Muscle of leg (tissue), 11 donors: ENCODE data around the gene NEK10. TPM values are rescaled to one million over a fixed set of nuclear protein-coding genes. Genes with fewer than 3 reads are reported as not detected.

Experiments used
- DNase-seq: peaks from one replicate; pipeline ENCODE4 v3.0.0; 2013
- H3K27ac ChIP-seq: one replicate; pipeline ENCODE4 v1.5.1; 2013; ENCODE audit warnings: mild to moderate bottlenecking, low read length, control low read depth
- H3K27me3 ChIP-seq: one replicate; pipeline ENCODE4 v1.6.1; 2013; ENCODE audit warnings: low read length; ENCODE audit not compliant: control insufficient read depth, insufficient read depth
- H3K36me3 ChIP-seq: one replicate; pipeline ENCODE4 v1.6.1; 2013; ENCODE audit warnings: low read length; ENCODE audit not compliant: control insufficient read depth, insufficient read depth
- H3K4me1 ChIP-seq: one replicate; pipeline ENCODE4 v1.6.1; 2013; ENCODE audit warnings: low read length; ENCODE audit not compliant: control insufficient read depth, insufficient read depth
- H3K4me3 ChIP-seq: one replicate; pipeline ENCODE4 v1.5.1; 2013; ENCODE audit warnings: low read length, control low read depth
- H3K9me3 ChIP-seq: replicated peaks from 2 replicates; pipeline ENCODE4 v1.6.1; 2013; ENCODE audit warnings: low read depth, low read length; ENCODE audit not compliant: control insufficient read depth
- WGBS: methylation state at CpG from one replicate; pipeline ENCODE4 v1.1.5; 2013; ENCODE audit warnings: missing lambda C conversion rate; ENCODE audit not compliant: insufficient coverage; 5-methylcytosine and 5-hydroxymethylcytosine counted together
- polyA plus RNA-seq, 8 donors: library from polyadenylated mRNA; unstranded; fragments of 120-200 nt; gene quantifications; one replicate each; pipeline versions ENCODE4 v1.2.1 to v1.2.3, GENCODE V29; 2013; ENCODE audit warnings: inconsistent platforms in 1 of 8, low replicate concordance in 1 of 8; ENCODE audit not compliant: insufficient read length in 8 of 8, insufficient read depth in 1 of 8
- total RNA-seq: library from RNA; stranded (reverse); fragments of 120-200 nt; gene quantifications from one replicate; pipeline ENCODE4 v1.2.4, GENCODE V29; 2013

The NEK10 gene
- total and polyA plus RNA-seq, 9 donors, result 1.7 to 6.6 (median 3.3) TPM

DNA sequence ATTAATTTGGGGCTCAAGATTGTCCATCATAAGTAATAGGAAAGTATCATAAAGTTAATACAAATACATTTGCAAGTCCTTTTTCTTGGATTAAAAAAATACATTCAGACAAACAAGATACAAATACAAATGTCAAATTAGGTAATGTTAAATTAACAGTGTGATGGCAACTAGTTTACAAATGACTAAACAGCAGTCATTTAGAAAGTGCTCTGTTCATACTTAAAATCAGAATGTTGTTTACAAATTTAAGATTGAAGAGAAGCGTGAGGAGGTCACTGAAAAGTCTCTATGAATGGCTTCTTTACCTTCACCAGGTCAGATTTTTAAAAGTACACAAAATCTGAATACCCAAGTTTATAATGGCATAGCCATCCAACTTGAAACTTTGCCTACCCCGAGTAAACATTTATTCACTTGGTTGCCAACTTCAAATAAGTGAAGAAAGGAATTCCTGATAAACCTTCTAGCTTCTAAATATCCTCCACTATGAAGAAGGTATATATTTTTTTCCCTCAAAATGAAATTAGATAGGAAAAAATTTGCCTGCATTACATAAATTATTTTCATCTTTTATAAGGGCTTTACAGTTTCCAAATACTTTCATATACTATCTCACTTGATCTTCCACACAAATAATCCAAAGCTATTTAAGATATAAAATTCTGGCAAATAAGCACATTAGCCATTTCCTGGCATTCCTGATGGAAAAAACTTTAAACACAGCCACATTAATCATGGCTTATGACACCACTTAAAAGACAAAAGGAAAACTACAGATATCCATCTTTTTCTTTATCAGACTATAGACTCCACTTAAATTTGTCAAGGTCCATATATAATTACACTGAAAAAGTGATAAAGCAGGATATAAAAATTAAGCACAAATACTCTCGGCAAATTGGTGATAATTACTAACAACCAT is 11.5 kb upstream of the NEK10 start:
- DNase-seq, result peak; percentile 12
- peaks cover 8% of the 10 kb centered on the region for H3K36me3 ChIP-seq
- H3K9me3 ChIP-seq, result no peaks in the 10 kb centered on the region
- H3K4me3 ChIP-seq, result no peak overlapping the region
- WGBS, result no CpG with 5 or more reads among the region's 3 CpGs
- H3K27ac ChIP-seq, result no peak overlapping the region
- no peaks in the 10 kb centered on the region for H3K4me1 ChIP-seq
- H3K27me3 ChIP-seq, result no peaks in the 10 kb centered on the region

DNA sequence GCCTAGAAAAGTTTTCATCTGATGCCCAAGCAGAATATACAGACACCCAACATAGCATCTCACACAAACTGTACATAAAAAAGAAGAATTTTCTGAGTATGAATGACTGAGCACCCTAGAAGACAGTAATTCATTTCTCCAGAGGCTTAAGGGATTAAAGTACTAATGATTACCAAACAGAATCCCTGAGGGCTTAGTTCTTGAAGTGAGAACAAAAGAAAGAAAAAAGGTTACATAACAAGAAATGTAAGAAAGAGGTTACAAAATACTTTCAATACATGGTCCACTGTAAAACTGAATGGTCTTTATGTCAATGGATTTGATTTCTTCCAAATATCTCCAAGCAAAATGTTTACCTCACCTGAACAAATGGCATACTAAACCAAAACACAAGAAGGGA is 9.1 kb upstream of the NEK10 start:
- no peaks in the 10 kb centered on the region for H3K27me3 ChIP-seq
- no peak overlapping the region for H3K4me3 ChIP-seq
- H3K4me1 ChIP-seq, result no peaks in the 10 kb centered on the region
- H3K9me3 ChIP-seq, result no peaks in the 10 kb centered on the region
- H3K27ac ChIP-seq, result no peak overlapping the region
- H3K36me3 ChIP-seq, result peaks cover 5% of the 10 kb centered on the region
- no peak for DNase-seq

DNA sequence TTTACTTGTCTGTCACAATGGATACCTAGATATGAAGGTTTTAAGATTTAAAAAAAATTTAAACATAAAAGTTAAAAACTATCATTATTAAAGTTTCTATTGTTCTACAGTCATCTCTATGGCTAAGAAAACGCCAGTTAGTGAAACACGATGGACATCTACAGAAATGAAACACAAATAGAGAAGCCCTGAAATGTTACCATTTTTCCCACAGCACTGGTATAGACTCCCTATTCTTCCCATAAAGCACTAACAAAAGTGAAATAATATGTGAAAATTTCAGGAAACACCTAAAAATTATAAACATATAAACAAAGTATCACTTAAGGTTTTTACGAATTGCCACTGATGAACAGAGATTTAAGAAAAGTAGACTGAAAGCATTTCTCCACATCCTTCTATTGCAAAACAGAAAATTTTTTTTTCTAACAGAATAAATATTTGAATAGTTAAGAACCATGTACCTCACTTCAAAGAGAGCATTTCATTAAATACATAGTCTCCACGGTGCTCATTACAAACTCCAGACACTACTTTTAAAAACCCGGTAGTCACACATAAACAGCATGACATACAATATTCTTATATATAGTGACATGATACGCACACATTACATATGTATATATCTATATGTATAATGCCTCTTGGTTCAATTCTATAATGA is 7.1 kb upstream of the NEK10 start:
- H3K9me3 ChIP-seq, result no peaks in the 10 kb centered on the region
- no peak overlapping the region for H3K27ac ChIP-seq
- no peak for DNase-seq
- H3K4me3 ChIP-seq, result no peak overlapping the region
- no CpG with 5 or more reads among the region's 6 CpGs for WGBS
- no peaks in the 10 kb centered on the region for H3K36me3 ChIP-seq
- no peaks in the 10 kb centered on the region for H3K27me3 ChIP-seq
- H3K4me1 ChIP-seq, result no peaks in the 10 kb centered on the region

DNA sequence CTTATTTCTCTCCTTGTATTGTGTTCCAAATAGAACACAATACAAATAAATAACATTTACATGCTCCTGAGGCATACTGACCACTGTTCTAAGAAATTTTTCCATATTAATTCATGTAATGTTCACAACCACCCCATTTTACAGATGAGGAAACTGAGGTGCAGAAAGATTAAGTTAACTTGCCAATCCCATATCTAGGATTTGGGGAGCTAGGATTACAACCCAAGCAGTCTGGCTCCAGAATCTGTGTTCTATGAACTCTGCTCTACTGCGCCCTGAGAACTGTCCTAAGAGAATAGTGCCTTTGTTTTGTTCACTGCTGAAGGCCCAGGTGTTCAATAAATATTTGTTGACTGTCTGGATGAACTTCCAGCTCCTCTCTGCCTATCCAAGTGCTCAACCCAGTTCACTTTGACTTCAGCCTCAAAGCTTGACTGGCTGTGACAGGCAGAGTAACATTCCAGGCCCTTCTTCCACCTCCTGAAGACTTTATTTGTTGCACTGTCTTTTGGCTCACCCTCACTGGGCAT is 3.1 kb downstream of the NEK10 start:
- Histone ChIP-seq H3K36me3 (no peaks in the 10 kb centered on the region), H3K4me3 (no peak overlapping the region), H3K27ac (no peak overlapping the region), H3K27me3 (no peaks in the 10 kb centered on the region), H3K9me3 (no peaks in the 10 kb centered on the region), H3K4me1 (peaks cover 5% of the 10 kb centered on the region)
- WGBS, result no CpG with 5 or more reads among the region's 1 CpG
- DNase-seq, result no peak

DNA sequence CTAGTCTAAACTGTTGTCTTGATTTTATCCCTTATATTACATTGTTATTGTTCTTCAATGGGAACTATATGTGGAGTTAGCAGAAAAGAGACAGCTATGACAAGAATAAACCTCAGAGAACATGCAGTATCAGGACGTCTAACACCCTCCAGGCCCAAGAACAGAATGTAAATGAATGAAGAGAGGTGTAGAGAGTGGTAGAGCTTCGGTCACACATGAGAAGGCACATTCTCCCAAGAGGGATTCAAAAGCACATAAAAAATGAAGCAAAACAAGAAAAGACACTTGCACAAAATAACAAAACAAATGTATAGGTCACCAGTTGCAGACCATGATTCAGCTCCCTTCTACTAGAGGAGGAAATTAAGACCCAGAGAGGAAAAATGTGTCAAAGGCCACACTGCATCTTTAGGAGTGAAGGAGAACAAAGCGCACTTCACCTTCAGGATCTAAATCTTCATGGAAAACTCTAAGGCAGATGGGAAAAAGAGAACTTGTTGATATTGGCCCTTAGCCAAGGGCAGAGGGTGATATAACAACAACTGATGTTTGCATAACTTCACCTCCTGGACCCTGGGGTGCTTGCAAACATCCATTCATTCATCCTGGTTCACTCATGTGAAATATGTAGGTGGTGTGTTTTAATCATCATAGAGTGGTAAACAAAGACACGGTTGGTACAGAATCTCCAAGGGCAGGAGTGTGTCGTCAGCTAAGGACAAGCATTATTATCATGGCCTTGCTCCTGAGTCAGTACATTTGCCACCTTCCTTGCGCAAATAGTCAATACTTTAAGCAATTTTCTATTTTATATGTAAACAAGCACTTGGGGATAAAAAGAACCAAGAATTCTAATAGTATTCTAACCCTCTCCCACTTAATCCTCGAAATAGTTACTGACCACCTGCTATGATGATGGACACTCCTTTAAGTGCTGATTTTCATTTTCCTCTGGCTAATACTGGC is 8.8 kb downstream of the NEK10 start:
- Histone ChIP-seq H3K27ac (no peak overlapping the region), H3K4me1 (no peaks in the 10 kb centered on the region), H3K27me3 (no peaks in the 10 kb centered on the region), H3K4me3 (no peak overlapping the region), H3K9me3 (no peaks in the 10 kb centered on the region), H3K36me3 (no peaks in the 10 kb centered on the region)
- no CpG with 5 or more reads among the region's 7 CpGs for WGBS
- peak; percentile 37 for DNase-seq

DNA sequence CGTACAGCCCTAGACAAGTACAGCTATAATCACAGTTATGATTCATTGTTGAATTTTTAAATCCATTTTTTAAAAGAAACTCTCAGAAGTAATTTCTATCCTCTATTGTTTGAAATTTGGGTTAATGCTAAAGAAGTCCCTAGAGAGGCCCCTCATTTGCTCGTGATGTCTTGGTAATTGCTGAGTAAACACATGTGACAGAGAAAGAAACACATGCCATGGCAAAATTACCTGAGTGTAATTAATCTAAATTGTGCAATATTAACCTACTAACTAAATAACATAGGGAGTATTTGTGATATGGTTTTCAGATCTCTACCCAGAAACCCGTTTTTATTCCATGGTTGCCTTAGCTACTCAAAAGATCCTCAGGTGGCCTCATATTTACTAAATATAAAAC is 10.8 kb downstream of the NEK10 start:
- no CpG with 5 or more reads among the region's 3 CpGs for WGBS
- no peak overlapping the region for H3K4me3 ChIP-seq
- DNase-seq, result no peak
- no peaks in the 10 kb centered on the region for H3K9me3 ChIP-seq
- H3K36me3 ChIP-seq, result no peaks in the 10 kb centered on the region
- no peaks in the 10 kb centered on the region for H3K27me3 ChIP-seq
- peaks cover 5% of the 10 kb centered on the region for H3K4me1 ChIP-seq
- H3K27ac ChIP-seq, result no peak overlapping the region

DNA sequence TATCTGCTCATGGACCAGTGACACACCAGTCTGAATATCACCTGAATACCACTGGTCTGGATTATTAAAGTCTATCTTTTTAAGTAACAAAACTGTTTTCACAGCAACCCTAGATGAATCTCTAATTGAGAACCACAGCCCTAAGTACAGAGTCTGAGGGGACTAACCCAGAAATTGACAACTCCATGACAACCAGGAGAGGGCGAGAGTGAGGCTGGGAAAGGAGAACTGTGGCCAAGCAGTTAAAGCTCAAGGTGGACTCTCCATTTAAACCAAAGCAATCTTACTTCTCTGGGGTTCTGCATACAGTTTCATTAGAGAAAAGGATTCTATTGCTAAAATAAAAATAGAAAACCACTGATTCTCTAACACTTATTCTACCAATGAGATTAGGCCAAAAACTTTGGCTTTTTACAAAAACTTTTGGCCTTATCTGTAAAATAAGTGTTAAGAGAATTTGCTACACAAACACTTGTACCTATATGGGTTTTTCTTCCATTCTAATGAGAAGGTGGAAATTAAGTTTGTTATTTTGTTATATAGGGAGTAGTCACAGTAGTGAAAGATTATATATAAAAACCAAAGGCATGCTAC is 11.4 kb downstream of the NEK10 start:
- Histone ChIP-seq H3K27ac (no peak overlapping the region), H3K9me3 (no peaks in the 10 kb centered on the region), H3K27me3 (no peaks in the 10 kb centered on the region), H3K36me3 (no peaks in the 10 kb centered on the region), H3K4me3 (no peak overlapping the region), H3K4me1 (peaks cover 5% of the 10 kb centered on the region)
- DNase-seq, result peak; percentile 48
- no CpG with 5 or more reads among the region's 1 CpG for WGBS

DNA sequence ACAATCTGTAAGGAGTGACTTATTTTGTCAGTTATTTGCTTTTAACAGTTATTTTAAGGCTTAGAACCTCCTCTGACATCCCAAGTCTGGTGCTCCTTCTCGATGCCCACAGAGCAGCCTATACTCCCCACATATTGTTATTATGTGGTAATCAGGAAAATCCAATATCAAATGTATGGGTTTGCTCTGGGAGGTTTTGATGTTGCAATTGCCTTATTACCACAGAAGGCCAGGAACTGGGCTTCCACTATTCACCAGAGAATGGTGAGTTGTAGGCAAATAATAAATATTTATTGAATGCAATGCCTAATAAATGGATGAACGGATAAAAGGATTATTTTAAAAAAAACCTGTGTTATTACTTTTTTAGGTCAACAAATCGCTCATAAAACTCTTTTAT is 12.2 kb downstream of the NEK10 start:
- Histone ChIP-seq H3K4me1 (peaks cover 5% of the 10 kb centered on the region), H3K4me3 (no peak overlapping the region), H3K9me3 (no peaks in the 10 kb centered on the region), H3K27me3 (no peaks in the 10 kb centered on the region), H3K36me3 (no peaks in the 10 kb centered on the region), H3K27ac (no peak overlapping the region)
- DNase-seq, result no peak
- no CpG with 5 or more reads among the region's 3 CpGs for WGBS

DNA sequence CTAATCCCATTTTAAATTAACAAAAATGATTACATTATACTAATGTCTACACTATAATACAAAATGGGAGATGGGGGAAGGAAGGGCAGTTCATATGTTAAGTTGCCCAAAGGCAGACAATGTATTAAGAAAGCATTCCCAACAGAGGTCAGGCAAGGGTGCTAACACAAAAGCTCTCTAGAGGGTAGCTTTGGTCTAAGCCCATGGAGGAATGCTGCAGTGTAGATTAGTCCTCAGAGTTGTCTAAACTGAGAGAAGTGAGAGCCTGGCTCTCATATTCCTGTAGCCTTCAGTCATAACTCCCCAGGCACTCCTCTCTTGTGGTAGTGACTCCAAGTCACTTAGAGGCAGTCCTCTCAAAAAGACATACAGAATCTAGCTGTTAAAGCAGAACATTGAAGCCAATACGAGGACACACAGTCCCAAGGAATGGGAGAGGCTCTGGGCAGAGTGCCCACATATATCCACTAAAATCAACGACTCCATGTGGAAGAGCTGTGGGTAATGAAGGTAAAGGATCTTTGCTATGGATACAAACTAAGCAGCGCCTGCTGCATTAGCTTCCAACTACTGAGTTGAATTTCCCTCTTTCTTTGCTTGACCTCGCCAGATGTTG is 14.5 kb downstream of the NEK10 start:
- WGBS, result 80% methylated on average over 1 of the region's 4 CpGs
- no peaks in the 10 kb centered on the region for H3K36me3 ChIP-seq
- peaks cover 5% of the 10 kb centered on the region for H3K4me1 ChIP-seq
- peak; percentile 18 for DNase-seq
- H3K9me3 ChIP-seq, result no peaks in the 10 kb centered on the region
- H3K4me3 ChIP-seq, result no peak overlapping the region
- H3K27ac ChIP-seq, result no peak overlapping the region
- no peaks in the 10 kb centered on the region for H3K27me3 ChIP-seq
